Gastrocnemius medialis (tissue), 4 donors: Measurements from ENCODE around the gene CSH2. TPM values are rescaled to one million over a fixed set of nuclear protein-coding genes. Genes with fewer than 3 reads are reported as not detected.
"Not testable (repeated sequence)": the region's sequence is repeated elsewhere in the genome, so short reads cannot be mapped to it uniquely, and the experiment has no call there.

Experiments used
- ATAC-seq, 2 donors: fragments of 150-250 bp; one replicate each; pipeline ENCODE4 v1.9.1; 2016
- DNase-seq, 2 donors: peaks; one replicate each; pipeline ENCODE4 v3.0.0-alpha.2; 2019
- H3K27ac ChIP-seq, 4 donors: fragments of 200-600 bp; sonication (generic); 1 replicate in 1 of 4; 2 replicates in 3 of 4; pipeline ENCODE4 v1.5.1; 2016 to 2018; ENCODE audit warnings: mild to moderate bottlenecking in 2 of 4, moderate library complexity in 1 of 4
- H3K27me3 ChIP-seq, 3 donors: fragments of 200-600 bp; sonication (generic) in 2 of 3; 1 replicate in 1 of 3; 2 replicates in 2 of 3; pipeline versions ENCODE4 v1.5.1 to v1.6.0; 2016 to 2019; ENCODE audit warnings: mild to moderate bottlenecking in 1 of 3, moderate library complexity in 1 of 3
- H3K36me3 ChIP-seq, 2 donors: fragments of 200-600 bp; sonication (generic) in 1 of 2; one replicate each; pipeline ENCODE4 v1.5.1; 2017 to 2018
- H3K4me1 ChIP-seq, 2 donors: fragments of 200-600 bp; sonication (generic) in 1 of 2; one replicate each; pipeline ENCODE4 v1.5.1; 2016 to 2017; ENCODE audit warnings: mild to moderate bottlenecking in 2 of 2
- H3K4me3 ChIP-seq, 4 donors: fragments of 200-600 bp; sonication (generic) in 3 of 4; 1 replicate in 1 of 4; 2 replicates in 3 of 4; pipeline ENCODE4 v1.5.1; 2016 to 2019; ENCODE audit warnings: mild to moderate bottlenecking in 2 of 4
- H3K9me3 ChIP-seq, 3 donors: fragments of 200-600 bp; sonication (generic) in 2 of 3; 1 replicate in 1 of 3; 2 replicates in 2 of 3; pipeline ENCODE4 v1.5.1; 2016 to 2019
- CTCF ChIP-seq, 5 experiments: fragments of 450-650 bp in 3 of 5; fragments of 200-600 bp in 2 of 5; sonication (generic) in 2 of 5; IDR thresholded peaks in 4 of 5; conservative IDR thresholded peaks in 1 of 5; 1 replicate in 4 of 5; 2 replicates in 1 of 5; pipeline ENCODE4 v1.5.1; 2016 to 2019; ENCODE audit warnings: antibody characterized with exemption in 5 of 5, mild to moderate bottlenecking in 3 of 5, moderate library complexity in 3 of 5
- POLR2A ChIP-seq, 2 donors: fragments of 450-650 bp; IDR thresholded peaks; one replicate each; pipeline ENCODE4 v1.6.1; 2017; ENCODE audit warnings: antibody characterized with exemption in 2 of 2, mild to moderate bottlenecking in 2 of 2, moderate library complexity in 2 of 2
- in situ Hi-C, 4 donors: fragments of 200-750 bp; cut with MboI; loops; one replicate each; pipeline versions ENCODE4 v1.15.0 to v1.8.0; 2017; ENCODE audit warnings: low sequenced_read_pairs in 4 of 4
- intact Hi-C: fragments of 100-400 bp; cut with DNase I; formaldehyde crosslinking; loops from one replicate; pipeline ENCODE4 v1.15.1; 2023; ENCODE audit warnings: low total_unique reads
- total RNA-seq, 4 donors: library from RNA; depleted of rRNA; stranded (reverse); fragments of >200 nt; gene quantifications; one replicate each; pipeline versions ENCODE4 v1.1.0 to v1.2.3, GENCODE V29; 2016

Gene CSH2
- total RNA-seq, 4 donors from 2014 or later, result not detected

GRCh38 chr17:63892316-63893037, 19.0 kb upstream of the CSH2 start:
- H3K27me3 ChIP-seq, H3K4me1 ChIP-seq, H3K4me3 ChIP-seq, H3K27ac ChIP-seq, in situ Hi-C loops, ATAC-seq, intact Hi-C loops, H3K9me3 ChIP-seq, DNase-seq, H3K36me3 ChIP-seq: not testable (repeated sequence)
- TF ChIP-seq CTCF (IDR thresholded peaks at IDR 0.05 in 4 of 5, conservative IDR thresholded peaks at IDR 0.05 in 1 of 5), result peak in 1 of 5 experiments; percentile 13

- H3K27me3 ChIP-seq, H3K36me3 ChIP-seq, H3K9me3 ChIP-seq, H3K4me3 ChIP-seq, H3K27ac ChIP-seq, in situ Hi-C loops, H3K4me1 ChIP-seq, DNase-seq: not testable (repeated sequence)
- peak; percentile 1 to 49 (median 23) for TF ChIP-seq CTCF (IDR thresholded peaks at IDR 0.05 in 4 of 5, conservative IDR thresholded peaks at IDR 0.05 in 1 of 5)
- intact Hi-C loops, result loop anchor here (2.0 kb wide), 1 partner anchor 26 kb away; no protein-coding TSS in a partner anchor
- peak; percentile 62 to 65 for ATAC-seq
These were observed 15.8 kb upstream of the CSH2 start for GRCh38 chr17:63889026-63889848.

GRCh38 chr17:63885119-63885518, 11.6 kb upstream of the CSH2 start:
- ATAC-seq, result peak; percentile 29 to 56
- H3K4me1 ChIP-seq, intact Hi-C loops, H3K27me3 ChIP-seq, H3K9me3 ChIP-seq, H3K4me3 ChIP-seq, H3K36me3 ChIP-seq, in situ Hi-C loops, H3K27ac ChIP-seq: not testable (repeated sequence)
- DNase-seq, result peak in 1 of 2 donors; percentile 31

- H3K4me1 ChIP-seq, in situ Hi-C loops, H3K27me3 ChIP-seq, H3K36me3 ChIP-seq, intact Hi-C loops, H3K9me3 ChIP-seq, ATAC-seq, H3K27ac ChIP-seq, H3K4me3 ChIP-seq, DNase-seq: not testable (repeated sequence)
These were observed 9.2 kb upstream of the CSH2 start for GRCh38 chr17:63882626-63883126.

- H3K9me3 ChIP-seq, result no peaks in the 10 kb centered on the region
- in situ Hi-C loops, result no loop called here
- H3K36me3 ChIP-seq, result no peaks in the 10 kb centered on the region
- no peak within 1 kb of the TSS for H3K4me3 ChIP-seq
- TF ChIP-seq POLR2A (IDR thresholded peaks at IDR 0.05) (no peak), CTCF (IDR thresholded peaks at IDR 0.05 in 4 of 5, conservative IDR thresholded peaks at IDR 0.05 in 1 of 5) (peak; percentile 17 to 68 (median 55))
- no peaks in the 10 kb centered on the region for H3K27me3 ChIP-seq
- intact Hi-C loops, result no loop called here
- DNase-seq (peak in 1 of 2 donors; percentile 20), ATAC-seq (peak in 1 of 2 donors; percentile 83)
- no peak within 1 kb of the TSS for H3K27ac ChIP-seq
- no peaks in the 10 kb centered on the region for H3K4me1 ChIP-seq
These were observed 8.6 kb upstream of the CSH2 start, which contains the start of gene GH2 for GRCh38 chr17:63881935-63882601. GH2 (minus strand) TSS chr17:63881944; CDS start chr17:63881801, 143 bp downstream.

GRCh38 chr17:63881337-63881736, 7.9 kb upstream of the CSH2 start:
- H3K36me3 ChIP-seq, H3K9me3 ChIP-seq, H3K4me1 ChIP-seq, intact Hi-C loops, H3K27ac ChIP-seq, ATAC-seq, H3K27me3 ChIP-seq, H3K4me3 ChIP-seq, in situ Hi-C loops: not testable (repeated sequence)
- DNase-seq, result peak in 1 of 2 donors; percentile 18
